HL-60/S4 treated with phorbol 12-myristate 13-acetate at 8.2 ng/mL for 4 days and 3 days (cell line): Measurements from ENCODE around the gene PXK.
"Not testable (repeated sequence)": the region's sequence is repeated elsewhere in the genome, so short reads cannot be mapped to it uniquely, and the experiment has no call there.

ENCODE experiments used
- in situ Hi-C: fragments of 300-500 bp; cut with MboI; formaldehyde crosslinking; loops from 2 replicates; pipeline ENCODE4 v1.15.0; 2022; ENCODE audit warnings: low sequenced_read_pairs

PXK gene

DNA sequence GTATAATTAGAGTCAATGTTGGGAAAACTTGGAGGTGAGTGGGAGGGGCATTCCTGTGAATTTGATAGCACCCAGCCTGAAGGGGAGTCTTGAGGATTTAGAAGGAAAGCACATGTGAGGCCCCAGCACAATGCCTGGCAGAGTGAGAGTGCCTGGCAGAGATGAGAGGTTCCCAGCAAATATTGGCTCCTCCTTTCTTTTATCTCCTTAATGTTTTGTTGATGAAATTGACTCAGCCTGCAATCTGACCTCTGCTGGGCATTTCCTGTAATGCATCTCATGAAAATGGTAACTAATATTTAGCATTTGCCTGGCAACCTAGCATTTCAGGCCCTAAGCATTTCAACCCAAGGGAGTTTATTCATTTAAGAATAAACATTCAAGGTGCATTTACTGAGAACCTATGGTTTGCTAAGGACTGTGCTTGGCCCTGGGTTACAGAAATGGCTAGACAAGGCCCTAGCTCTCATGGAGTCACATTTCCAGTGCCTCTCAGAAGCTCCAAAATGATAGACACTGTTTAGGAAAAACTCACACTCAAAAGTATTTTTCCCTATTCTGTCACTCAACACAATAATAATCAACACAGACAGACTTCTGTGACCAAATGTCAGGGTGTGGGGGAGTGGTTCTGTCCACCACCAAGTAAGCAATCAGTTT, 82.0 kb downstream of the PXK start:
- in situ Hi-C loops, result loop anchor here (10.0 kb wide), 1 partner anchor 90 kb away; no protein-coding TSS in a partner anchor

DNA sequence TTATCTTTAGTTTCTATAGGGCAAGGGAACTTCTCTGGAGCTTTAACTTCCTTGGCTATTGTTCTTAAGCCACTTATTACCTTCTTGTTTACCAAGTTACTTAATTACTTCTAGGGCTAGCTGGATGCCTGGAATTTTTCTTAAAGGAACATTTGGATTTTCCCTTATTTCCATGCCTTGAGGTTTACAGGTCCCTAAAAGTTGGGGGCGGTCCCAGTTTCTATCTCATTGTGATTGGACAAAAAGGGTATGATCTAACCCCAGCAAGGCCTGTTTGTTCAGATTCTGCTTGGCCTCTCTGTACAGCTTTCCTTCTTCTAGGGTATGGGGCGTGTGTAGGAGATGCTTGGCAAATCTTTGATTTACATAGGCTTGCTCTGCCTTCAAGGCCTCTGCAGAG, 83.5 kb downstream of the PXK start:
- in situ Hi-C loops, result loop anchor here (10.0 kb wide), 1 partner anchor 91 kb away; no protein-coding TSS in a partner anchor

DNA sequence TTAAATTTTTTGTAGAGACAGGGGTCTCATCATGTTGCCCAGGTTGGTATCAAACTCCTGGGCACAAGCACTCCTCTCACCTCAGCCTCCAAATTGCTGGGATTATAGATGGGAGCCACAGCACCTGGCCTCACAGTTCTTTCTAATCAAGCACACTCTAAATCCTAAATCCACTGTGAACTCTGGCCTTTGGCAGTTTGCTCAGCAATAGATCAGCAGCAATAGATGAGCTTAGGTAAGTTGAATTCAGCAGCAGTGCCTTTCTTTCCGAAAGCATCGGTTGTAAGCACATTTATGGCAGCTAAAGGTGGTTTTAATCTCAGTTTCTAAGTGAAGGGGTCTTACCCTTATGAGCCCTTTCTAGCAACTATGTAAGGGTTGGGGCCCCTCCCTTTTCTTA, 84.4 kb downstream of the PXK start:
- in situ Hi-C loops, result loop anchor here (10.0 kb wide), 1 partner anchor 92 kb away; no protein-coding TSS in a partner anchor

DNA sequence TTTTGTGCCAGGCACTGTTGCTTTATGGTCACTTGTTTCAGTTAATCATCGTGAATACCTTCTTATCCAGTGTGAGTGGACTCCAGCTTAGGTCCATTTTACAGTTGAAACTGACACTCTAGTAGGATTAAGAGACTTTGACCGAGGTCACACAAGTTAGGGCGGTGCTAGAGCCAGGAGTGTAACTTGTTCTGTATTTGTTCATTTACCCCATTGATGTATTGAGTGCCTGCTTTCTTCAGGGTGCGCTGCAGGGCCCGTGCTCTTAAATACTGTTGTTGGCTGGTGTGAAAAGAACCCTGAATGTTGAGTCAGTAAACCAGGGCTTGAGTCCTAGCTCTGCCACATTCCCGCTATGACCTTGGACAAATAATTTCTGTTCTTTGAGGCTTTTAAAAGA, 85.5 kb downstream of the PXK start:
- in situ Hi-C loops, result loop anchor here (10.0 kb wide), 1 partner anchor 93 kb away; no protein-coding TSS in a partner anchor

DNA sequence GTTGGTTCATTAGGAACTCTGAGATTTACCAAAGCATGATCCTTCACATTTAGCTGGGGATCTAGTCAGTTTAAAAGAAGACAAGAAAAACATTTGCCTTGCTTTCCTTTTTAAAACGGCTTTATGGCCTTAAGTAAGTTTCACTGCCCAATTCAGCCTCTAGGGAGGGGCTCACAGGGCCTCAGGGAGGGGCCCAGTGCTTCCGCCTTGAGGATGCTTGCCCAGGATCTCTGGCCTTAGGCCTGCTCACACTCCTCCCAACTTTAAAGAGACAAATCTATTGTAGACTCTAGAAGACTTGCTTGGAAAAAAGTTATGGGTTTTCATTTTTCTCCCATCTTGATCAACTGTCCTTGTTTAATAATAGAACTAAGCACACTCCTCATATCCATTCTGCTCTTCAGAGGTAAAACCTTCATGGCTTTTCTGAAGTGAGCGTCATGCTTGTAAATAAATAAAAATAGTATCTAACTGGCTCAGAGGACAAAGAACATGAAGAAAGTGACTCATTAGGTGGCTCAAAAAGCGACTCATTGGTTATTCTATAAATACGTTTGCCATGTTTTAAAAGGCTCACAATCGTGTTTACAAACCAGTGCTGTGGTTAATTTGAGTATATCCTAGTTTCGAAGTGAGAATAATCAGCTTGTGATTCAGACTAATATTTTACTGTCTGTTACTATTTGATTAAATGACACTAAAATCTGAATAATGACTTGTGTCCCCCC, 87.3 kb downstream of the PXK start:
- in situ Hi-C loops, result loop anchor here (10.0 kb wide), 1 partner anchor 95 kb away; no protein-coding TSS in a partner anchor

DNA sequence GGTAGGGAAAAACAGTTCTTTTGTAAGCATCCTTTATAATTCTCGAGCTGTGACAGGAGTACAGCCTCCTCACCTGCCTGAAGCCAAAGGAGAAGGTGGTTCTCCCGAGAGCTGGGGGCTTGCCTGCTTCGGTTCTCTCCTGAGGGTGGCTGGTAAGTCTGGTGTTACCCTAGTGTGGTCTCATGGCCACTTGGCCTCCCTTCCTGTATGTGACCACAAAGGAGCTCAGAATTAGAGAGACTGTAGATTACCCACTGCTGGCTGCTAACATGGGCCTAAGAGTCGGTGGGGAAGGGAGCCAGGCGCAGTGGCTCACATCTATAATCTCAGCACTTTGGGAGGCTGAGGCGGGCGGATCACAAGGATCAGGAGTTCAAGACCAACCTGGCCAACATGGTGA, 88.3 kb downstream of the PXK start:
- in situ Hi-C loops, result no loop called here

DNA sequence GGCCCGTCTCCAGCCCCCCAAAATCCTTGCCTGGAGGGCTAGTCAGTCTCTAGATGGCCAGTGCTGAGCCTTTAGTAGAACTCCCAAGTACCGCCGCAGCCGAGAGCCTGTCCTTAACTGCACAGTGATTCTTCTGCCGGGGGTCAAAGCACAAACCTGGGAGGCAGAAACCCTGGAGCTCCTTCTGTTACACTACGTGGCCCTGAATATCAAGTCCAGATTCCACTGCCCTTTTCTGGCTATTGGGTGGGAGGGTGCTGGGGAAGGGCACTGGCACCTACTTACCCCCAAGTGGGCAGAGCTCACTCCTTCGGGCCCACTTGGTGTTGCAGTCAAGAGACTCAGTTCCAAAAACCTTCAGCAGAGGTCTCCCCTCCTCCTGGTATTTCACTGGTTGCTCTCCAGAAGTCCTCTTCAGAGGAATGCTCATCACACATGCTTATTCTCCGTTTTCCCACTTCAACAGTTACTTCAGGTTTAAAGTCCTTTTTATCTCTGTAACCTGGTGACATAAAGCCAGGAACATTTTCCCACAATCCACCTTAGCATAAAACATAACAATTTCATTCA, 90.1 kb downstream of the PXK start:
- in situ Hi-C loops, result no loop called here

DNA sequence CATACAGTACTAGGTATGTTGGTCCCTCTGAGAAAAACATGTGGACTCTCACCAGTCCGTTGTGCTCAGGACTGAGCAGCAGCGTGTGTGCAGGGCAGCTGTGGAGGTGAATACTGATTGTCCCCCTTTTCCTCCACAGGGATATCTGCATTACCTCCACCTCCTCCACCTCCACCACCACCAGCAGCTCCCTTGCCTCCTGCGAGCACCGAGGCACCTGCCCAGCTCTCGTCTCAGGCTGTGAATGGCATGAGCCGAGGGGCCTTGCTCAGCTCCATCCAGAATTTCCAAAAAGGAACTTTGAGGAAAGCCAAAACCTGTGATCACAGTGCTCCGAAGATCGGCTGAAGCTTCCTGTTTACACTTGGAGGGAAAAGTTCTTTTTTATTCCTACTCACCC, 91.9 kb downstream of the PXK start:
- in situ Hi-C loops, result no loop called here

DNA sequence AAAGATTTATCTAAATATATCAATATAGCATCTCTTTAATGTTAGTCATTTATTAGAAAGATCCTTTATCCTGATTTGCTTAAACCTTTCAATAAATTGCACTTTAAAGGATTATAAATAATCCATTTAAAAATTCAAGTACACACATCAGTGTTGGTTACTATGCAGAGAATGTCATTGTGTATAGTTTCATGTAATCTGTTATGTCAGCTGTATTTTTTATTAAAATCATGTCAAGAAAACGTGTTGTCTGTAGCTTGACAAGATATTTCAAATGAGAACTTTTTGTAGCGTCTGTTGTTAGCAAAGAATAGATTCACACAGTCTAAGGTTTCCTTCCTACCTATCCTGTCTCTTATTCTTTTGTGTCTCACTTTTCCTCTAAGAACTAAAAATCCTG, 93.1 kb downstream of the PXK start:
- in situ Hi-C loops, result no loop called here

DNA sequence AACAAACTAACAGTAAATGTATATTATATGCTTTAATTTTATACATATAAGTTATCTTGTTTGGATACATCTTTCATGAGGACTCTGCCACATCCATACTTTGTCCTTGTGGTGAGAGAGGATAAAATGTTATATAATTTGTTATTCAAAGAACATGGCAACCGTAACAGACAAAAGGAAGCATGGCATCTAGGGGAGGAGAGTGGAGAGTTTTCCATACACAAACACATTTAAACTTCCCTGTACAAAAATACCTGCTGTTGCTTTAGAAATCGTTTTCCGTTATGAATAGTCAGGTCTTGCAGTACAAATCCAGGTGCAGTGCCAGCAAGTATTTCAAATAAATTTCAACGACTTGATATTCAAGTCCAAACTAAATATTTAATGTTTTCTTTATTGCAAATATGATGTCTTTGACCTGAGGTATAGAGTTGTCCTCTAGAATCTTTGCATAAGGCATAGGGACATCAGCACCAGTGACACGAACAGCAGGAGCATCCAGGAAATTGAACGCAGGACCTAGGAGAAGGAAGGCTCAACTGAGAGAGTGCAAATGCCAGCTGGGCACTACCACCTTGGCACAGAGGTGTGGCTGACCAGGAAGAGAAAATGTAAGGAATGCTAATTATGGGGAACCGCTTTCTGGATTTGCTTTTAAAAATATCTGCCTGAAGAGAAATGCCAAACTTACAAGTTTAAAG, 95.1 kb downstream of the PXK start:
- in situ Hi-C loops, result no loop called here

DNA sequence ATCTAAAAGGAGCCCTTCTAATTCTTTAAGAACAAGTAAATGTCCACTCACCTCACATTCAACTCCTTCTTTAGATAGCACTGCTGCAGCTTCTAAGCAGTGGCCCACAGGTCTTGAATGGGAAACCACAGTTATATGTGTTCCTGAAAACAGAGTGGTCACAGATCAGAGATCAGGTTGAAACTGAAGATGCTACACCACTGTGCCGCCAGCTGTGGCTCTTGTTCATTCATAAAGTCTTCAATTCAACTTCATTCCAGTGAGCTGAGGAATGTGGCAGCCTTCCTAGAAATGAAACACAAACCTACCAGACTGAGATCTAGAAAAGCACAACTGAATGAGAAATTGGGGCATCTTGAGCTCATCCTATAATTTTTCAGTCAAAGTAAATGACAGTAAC, 97.0 kb downstream of the PXK start:
- in situ Hi-C loops, result no loop called here

DNA sequence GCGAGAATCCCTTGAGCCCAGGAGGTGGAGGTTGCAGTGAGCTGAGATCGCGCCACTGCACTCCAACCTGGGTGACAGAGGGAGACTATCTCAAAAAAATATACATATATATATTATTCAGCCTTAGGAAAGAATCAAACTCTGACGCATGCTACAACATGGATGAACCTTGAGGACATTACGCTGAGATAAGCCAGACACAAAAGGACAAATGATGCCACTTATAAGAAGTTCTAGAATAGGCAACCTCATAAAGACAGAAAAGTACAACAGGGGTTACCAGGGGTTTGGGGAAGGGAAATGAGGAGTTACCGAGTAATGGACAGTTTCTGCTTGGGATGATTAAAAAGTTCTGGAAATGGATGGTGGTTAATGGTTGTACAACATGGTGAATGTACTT, 100.2 kb downstream of the PXK start:
- in situ Hi-C loops, result no loop called here

DNA sequence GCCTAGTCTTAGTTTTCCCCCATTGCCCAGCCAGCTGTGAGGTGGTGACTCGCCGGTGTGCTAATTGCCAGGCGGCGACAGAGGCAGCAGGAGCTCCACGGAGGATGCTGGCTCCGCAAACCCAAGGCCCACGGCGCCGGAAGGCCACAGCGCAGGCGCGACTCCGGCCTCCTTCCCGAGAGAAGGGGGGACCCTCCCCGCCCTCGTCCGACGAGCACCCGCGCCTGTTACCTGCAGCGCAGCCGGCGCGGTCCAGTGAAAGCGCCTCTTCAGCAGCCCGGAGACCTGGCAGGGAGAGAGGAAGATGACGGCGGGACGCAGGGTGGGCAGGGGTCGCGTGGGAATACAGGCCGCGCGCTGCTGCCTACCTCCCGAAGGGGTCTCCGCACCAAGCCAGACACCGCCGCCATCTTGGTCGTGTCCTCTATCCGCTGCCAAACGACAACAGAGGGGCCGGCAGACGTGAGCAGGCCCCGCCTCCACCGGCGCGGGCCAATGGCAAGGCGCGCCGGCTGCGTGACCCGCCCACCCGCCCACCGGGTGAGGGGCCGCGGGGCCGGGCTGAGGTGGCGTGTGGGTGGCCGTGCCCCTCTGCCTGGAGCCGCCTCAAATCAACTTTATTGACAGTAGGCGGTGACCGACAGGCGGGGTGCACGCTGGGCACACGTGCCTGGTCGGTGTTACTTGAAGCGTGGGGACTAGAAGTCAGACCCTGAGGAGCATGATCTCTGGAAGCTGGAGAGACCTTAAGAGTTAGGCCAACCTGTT, 100.9 kb downstream of the PXK start, which contains the start of gene PDHB:
Gene PDHB, minus strand, starts transcription at position 433 of the 768 bp plus-strand sequence. Its CDS starts 23 bp downstream, at position 410.
- in situ Hi-C loops, result no loop called here

DNA sequence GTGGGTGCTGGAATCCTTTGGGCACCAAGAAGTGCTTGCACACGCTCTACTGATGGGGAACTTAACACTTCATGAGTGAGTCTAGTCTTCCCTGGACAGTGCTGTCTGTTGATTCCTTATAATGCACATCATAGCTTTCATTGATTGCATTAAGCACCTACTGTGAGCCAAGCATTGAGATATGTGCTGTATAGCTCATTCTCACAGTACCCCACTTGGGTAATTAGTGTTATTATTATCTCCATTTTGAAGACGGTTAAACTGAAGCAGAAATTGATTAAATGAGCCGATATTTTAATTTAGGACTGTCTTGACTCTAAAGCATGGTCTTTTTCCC, 101.4 kb downstream of the PXK start:
- in situ Hi-C loops, result no loop called here

DNA sequence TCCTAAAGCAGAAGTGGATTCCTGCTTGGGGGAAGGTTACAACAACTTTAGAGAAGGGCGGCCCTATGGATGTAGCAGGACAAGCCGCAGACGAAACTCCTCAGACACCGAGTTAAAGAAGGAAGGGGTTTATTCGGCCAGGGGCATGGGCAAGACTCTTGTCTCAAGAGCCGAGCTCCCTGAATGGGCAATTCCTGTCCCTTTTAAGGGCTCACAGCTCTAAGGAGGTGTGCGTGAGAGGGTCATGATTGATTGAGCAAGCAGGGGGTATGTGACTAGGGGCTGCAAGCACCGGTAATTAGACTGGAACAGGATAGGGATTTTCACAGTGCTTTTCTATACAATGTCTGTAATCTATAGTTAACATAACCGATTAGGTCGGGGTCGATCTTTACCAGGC, 101.8 kb downstream of the PXK start:
- in situ Hi-C loops, result no loop called here

DNA sequence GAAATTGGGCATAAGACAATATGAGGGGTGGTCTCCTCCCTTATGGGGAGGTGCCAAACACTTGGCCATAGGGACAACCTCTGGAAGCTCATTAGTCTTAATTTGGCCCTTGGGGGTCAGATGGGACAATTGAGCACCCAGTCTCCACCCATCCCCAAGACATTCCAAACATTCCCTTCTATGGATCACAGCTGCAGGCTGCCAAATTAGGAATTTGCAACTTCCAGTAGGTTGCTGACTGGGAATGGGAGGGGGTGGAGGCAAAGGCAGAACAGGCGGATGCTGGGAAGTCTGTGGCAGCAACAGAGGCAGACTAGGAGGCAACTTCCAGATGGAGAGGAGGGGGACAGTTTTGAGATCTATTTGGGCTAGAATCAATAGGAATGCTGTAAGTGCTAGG, 102.3 kb downstream of the PXK start:
- in situ Hi-C loops, result no loop called here

DNA sequence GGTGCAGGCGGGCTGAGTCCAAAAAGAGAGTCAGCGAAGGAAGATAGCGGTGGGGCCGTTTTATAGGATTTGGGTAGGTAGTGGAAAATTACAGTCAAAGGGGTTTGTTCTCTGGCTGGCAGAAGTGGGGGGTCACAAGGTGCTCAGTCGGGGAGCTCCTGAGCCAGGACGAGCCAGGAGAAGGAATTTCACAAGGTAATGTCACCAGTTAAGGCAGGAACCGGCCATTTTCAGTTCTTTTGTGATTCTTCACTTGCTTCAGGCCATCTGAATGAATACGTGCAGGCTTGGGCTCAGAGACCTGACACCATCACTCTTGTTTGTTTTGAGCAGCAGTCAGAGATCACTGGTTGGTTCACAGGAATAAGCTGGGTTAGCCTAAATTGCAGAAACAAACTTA, 104.6 kb downstream of the PXK start:
- in situ Hi-C loops, result not testable (repeated sequence)

DNA sequence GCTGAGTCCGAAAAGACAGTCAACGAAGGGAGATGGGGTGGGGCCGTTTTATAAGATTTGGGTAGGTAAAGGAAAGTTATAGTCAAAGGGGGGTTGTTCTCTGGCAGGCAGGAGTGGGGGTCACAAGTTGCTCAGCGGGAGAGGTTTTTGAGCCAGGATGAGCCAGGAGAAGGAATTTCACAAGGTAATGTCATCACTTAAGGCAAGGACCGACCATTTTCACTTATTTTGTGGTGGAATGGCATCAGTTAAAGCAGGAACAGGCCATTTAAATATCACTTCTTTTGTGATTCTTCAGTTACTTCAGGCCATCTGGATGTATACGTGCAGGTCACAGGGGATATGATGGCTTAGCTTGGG, 108.3 kb downstream of the PXK start:
- in situ Hi-C loops, result not testable (repeated sequence)

DNA sequence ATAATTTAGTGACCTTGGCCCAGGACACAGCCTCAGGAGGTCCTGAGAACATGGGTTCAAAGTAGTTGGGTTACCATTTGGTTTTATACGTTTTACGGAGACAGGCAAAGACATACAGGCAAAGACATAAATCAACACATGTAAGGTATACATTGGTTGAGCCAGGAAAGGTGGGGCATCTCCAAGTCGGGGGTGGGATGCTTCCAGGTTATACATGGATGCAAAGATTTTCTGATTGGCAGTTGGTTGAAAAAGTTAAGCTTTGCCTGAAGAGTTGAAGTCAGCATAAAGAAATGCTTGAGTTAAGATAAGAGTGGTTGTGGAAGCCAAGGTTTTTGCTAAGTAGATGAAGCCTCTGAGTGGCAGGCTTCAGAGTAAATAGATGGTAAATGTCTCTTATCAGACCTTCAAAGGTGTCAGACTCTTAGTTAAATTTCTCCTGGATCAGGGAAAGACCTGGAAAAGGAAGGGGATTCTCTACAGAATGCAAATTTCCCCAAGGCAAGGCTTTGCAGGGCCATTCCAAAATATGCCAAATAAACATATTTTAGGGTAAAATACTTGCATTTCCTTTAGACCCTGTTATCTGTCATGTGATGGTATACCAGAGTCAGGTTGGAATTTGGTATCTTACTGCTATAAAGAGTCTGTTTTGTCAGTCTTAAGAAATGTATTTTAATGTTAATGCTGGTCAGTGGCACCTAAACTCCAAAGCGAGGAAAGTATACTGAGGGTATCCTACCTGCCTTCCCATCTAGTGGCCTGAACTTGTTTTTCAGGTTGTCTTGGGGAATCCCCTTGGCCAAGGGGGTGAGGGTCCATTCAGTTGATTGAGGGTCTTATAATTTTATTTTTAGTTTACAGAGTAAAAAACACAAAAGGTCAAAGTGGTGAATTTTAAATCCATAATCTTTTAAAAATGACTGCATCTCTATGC, 109.1 kb downstream of the PXK start:
- in situ Hi-C loops, result no loop called here

DNA sequence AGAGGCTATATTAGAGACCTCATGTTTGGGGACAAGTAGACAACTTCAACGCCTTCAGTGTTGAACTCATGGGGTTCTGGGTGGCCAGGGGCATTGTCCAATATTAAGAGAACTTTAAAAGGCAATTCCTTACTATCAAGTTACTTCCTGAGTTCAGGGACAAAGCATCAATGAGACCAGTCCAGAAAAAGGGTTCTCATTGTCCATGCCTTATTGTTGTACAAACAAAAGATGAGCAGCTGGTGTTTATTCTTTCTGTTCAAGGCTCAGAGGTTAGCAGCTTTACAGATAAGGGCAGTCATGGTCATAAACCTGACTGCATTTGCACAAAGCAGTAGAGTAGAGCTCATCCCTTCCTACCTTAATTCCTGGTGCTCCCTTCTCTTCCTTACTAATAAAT, 119.5 kb downstream of the PXK start:
- in situ Hi-C loops, result no loop called here
